Stimulated activated CD8-positive, alpha-beta memory T cell treated with anti-CD3 and anti-CD28 coated beads, Interleukin-4, amount 100 ng/mL, for 4 hours (primary cell): ENCODE measurements around the gene GFRA1.

ENCODE experiments used
- DNase-seq, 2 donors: peaks; one replicate each; pipeline ENCODE4 v3.0.0-alpha.2; 2020; ENCODE audit warnings: low read depth in 2 of 2, low spot score in 1 of 2

GFRA1 gene

DNA sequence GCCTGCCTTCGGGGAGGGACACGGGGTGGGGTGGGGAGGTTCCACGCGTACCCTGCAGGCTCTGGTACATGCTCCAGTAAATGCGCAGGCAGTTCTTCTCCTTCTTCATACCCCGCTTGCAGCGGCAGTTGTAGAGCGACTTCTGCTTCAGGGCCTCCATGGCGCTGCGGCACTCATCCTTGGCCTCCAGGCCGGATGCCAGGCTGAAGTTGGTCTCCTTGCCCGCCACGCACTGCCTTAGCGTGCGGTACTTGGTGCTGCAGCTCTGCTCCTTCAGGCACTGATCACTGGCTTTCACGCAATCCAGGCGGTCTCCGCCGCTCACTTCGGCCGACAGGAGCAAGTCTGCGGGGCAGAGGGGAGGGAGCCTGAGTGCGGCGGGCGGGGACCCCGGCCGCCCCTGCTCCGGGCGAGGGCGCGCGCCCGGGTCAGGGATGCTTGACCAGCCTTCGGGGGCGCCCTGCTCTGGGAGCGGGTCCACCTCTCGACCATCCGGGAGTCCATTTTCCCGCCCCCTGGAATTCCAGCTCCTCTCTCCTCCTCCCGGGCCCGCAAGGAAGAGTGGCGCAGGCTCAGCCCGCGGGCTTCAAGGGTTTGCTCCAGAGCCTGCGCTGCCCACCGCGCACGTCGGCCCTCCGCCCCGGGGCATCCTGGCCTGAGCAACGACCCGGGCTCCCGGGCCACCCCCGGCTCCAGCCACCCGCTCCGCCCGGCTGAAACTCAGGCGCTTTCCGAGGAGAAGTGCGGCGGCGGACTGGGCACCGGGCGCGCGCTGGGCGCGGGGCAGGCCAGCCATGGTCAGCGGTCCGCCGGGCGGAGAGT, 2.0 kb downstream of the GFRA1 start:
- DNase-seq = no peak

DNA sequence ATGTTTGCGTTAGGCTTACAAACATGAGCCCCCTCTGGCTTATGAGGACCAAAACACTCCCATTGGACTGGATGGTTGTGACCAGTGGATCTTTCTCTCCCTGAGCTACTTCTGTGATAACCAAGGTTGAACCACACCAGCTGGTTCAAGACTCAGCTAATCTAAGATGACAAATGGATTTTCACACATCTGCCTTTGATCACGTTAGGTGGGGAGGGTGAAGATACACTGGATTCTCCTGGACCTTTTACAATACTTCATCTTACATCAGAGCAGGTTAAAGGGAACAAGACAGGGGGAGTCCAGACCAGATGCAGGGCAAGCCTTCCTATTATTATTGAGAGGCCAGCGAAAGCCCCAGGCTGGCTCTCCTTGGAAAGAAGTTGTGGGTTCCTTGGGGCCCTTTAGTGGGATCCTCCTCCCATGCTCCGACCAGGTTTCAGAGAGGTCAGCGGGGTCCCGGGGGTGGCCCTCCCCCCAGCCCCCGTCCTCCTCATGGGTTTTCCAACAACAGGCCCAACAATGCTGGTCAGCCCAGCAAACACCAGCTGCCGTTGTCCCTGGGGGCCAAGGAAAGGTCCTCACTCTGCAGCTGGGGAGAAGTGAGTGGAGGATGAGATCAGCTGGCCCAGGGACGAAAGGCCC, 2.8 kb downstream of the GFRA1 start:
- DNase-seq = no peak

DNA sequence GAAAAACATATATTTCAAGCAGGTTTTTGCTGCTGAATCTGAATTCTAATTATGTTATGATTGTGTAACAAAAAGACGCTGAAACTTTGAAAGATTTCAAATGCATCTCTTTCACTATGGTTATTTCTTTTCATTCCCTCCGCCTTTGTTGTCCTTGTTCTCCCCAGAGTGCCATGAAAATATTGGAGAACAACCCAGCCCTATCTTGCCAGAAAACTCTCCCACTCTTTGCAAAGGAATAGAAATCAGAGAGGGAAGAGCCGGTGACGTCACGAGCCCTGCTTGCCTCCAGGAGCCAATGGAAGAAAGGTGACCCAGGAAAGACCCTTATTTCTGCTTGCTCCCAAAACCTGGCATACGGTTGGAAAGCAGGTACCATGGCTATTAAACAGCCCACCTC, 3.4 kb downstream of the GFRA1 start:
- DNase-seq = no peak

DNA sequence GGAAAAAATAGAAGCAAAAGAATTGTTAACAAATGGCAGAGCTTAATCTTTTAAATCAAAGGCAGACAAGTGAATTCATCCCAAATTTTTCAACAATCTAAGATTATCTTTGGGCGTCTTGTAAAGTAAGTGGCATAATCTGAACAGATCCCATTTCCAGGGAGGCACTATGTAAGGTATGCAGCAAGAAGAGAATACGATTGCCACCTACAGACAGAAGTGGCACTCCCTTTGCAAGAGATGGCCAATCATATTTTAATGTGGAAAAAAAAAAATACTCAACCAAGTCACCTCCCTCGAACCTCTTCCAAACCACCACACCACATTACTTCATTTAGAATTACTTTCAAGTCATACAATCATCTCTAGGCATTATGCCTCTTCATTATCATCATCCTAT, 4.0 kb downstream of the GFRA1 start:
- DNase-seq = no peak

DNA sequence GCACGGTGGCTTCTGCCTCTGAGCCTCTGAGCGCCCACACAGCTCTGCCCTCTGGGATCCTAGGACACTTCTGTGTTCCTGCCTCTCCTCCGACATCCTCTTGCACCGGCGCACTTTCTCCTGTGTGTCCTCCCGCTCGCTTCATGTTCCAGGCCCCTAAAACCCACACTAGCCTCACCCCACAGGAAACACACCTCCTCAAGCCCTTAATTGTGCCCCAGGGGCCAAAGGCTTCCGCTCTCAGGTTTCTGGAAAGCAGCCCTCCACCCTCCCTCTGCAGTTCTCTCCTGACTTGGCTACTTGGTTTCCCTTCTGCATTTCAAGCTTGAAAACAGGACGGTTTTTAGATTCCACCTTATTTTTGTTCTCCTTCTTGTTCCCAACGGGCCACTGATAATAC, 7.3 kb downstream of the GFRA1 start:
- DNase-seq = no peak

DNA sequence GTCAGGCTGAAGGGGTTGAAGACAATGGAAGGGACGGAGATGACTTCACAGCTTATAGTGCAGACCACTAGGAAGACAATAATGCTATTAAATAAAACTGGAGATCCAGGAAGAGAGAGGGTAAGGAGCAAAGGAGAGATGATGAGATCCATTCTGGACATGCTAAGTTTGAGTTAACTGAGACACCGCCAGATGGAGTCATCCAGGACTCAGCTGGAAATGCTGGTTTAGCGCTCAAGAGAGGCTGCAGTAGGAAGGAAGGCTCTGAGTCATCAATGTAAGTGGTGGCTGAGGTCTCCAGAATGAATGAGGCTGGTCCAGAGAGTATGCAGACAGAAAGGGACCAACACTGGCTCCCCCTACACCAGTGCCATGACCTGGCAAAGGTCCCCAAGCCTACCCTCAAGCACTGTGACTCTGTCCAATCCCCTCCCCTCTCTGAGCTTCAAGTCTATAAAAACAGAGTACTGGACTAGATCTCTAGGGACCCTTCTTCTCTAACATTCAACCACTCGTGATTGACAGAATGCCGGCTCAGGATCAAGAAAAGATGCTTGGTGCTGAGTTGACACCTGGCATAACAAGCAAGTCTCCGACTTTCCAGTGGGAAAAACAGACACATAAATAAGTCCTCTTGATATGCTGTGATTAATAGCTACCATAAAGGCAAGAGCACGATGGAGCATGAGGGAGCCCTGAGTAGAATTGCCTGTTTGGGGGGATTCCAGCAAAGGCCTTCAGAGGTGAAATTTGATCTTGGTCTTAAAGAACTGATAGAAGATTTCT, 8.9 kb downstream of the GFRA1 start:
- no peak for DNase-seq

DNA sequence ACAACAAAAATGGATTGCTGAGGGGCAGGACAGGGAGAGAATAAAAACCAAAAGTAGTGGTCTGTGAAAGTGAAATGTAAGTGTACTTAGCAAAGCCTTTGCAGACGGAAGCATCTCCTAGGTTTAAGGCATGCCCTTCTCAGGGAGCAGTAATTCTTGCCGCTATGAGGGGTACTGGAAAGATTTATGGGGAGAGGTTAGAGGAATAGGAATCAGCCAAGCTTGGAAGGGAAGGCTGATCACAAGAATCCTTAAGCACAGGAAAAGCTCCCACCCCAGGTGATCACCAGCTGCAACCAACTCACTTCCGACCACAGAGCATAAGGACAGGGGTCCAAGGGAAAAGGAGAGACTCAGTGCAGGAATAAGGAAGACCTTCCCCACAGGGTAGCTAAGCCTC, 10.3 kb downstream of the GFRA1 start:
- no peak for DNase-seq

DNA sequence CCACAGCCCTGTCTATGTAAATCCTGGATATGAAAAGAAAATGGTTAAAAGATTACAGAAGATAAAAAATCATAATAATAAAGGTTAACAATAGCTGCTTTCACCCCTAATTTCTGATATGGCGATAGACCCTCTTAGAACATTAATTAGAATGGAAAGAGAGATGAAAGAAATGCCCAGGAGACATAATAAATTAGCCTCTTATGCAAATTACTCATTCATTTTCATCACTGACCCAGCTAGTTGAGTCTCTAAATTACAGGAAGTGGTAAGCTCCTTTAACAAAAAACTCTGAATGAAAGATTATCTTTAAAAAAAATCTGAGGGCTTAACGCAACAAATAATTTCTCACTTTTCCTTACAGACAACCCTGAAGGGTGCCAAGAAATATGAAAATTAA, 12.4 kb downstream of the GFRA1 start:
- DNase-seq = no peak

DNA sequence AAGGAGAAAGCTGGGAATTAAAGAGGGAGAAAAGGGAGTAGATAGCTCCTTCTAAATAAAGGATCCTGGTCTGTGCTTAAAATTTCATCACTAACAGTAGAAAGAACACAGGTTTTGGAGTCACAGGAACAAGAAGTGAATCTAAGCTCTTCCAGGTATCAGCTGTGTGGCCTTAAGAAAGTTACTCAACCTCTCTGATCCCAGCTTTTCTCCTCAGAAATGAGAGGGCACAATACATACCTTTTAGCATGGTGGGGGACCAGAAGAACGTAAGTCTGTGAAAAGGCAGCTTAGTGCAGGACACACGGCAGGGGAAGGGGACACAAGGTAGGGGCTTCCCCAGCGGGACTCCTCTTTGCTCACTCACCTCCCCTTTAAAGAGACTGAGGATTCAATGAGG, 13.4 kb downstream of the GFRA1 start:
- DNase-seq = no peak

DNA sequence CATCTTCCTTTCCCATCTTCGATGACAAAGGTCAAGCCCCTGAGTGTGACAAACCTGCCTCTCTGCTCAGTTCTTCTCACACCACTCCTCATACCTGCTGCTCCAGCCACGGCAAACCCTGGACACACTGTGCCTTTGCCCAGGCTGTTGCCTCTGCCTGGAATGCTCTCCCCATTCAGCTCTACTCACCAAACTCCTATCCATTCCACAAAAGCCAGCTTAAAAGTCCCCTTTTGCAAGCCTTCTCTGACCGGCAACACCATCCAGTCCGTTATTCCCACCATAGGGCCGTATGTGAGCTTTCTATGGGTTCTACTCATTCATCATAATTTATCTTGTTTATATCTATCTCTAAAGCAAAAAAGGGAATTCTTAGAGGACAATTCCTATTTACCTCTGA, 15.2 kb downstream of the GFRA1 start:
- DNase-seq = no peak

DNA sequence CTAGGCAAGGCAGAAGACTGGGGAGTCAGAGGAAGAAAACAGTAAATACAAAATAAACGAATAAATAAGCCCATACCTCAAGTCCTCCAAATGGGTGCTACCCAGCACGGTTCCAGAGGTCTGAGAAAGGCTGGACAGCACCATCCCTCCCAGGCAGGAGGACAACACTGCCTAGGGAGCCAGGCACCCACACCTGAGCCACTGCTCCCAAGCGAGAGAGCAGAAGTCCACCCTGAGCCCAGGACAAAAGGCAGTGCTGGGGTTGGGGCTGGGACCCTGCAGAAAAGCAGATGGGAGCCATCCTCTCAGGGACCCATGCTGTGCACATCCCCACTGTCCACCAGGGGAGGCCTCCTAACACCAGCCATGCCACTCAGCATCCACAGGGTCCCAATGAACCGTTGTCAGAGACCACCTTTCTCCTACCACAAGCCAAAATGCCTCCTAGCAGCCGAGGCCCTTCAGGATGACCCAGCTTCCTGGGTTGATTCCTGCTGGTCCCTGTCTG, 16.2 kb downstream of the GFRA1 start:
- DNase-seq = no peak

DNA sequence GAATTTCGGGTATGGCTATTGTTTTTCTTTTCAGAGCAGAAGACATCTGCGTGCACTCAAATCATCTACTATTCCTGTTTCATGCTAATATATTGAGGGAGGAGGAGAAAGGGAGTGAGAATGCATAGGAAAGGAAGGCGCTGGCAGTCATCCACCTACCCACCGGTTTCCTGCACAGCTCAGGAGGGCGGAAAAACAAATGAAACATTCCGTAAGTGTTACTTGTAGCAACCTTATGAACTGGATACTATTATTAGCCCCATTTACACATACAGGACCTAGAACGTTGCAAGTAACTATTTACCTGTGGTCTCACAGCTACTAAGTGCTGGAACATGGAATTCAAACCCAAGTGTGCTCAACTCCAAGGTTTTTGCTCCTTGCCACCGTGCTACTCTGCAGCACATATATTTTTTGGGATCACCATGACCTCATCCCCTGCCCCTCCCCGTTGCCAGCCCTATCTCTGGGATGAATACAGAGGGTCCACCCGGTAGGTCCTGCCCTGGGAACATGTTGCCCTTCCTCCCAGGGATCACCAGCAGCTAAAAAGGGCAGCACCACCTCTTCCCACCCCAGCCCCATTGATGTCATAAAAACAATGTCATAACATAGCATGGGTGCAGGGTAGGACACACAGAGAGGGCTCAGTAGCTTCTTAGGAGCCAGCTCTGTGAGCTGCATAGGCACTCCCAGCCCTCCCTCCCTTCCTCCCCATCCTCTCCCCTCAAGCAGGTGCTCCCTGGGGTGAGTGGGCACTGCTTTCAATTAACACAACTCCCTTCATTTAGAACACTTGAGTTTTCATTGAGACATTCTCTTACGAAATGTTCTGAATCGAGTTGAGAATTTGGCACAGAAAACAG, 16.9 kb downstream of the GFRA1 start:
- no peak for DNase-seq

DNA sequence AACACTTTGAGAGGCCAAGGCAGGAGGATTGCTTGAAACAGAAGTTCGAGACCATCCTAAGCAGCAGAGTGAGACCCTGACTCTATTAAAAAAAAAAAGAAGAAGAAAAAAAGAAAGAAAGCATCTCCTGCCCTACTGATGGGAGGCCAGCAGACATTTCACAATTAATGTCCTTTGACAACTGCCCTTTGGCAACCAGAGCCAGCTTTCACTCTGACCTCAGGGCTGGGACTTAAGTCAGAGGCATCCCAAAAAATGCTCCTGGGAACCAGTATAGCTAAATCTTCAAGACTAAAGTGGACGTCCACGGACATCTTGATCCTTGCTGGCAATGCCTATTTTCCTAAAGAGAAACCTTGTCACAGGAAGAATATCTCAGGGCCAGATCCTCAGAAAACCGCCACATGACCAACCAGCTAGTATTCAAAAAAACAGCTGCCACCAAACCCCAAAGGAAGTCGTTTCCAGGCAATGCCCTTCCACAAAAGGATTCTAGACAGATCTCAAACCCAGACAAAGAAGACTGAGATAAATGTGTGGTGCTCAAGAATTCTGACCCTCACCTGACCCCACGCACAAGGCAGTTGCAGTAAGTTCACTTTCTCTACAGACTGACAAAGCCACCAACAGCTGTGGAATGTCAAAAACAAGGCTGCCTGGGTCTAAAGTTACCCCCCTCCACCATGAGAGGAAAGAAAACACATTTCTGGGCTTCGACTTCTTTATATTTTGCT, 18.4 kb downstream of the GFRA1 start:
- no peak for DNase-seq

DNA sequence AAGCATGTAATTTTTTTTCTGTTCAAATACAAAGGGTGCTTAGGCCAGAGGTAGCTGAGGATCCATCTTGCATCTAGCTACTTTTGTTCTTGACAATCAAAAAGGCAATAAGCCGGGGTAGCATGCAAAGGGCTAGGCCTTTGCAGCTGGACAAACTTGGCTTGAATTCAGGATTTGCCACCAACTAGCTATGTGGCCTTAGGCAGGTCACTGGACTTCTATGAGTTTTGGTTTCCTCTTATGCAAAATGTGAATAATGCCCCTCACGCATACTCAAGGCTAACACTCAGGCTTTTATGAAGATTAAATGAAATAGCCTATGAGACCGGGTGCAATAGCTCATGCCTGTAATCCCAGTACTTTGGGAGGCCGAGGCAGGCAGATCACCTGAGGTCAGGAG, 19.3 kb downstream of the GFRA1 start:
- DNase-seq = no peak

DNA sequence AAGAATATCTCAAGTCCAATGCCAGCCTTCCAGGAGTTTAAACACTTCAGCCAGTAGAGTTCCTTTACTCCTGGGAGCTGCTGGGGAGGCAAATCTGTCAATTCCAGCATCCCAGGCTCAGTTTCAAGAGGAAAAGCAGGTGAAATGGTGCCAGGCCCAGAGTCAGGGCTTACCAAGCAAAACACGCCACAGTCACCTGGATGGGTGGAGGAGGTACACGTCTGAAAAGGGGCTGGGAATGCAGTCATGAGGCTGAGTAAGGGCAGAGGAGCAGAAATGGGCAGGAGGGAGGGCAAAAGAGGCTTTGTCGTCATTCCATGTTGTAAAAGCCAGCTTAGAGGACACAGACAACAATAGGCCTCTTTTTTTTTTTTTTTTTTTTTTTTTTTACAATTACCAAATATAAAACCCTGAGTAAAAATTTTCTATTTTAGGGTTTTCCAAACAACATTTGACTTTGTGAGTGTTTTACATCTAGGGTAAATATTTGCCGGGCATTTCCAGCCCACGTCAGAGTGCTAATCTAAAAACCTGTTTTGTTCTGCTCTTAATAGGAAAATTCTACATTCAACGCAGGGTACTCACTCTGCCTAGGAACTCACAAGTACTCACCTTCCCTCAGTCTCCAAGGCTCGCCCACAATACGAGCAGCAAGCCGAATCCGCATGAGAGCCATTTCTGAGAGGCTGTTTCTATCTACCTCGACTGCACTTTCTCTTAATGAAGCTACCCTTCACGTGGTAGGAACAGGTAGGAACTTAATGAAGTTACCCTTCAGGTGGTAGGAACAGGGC, 21.2 kb downstream of the GFRA1 start:
- DNase-seq = no peak

DNA sequence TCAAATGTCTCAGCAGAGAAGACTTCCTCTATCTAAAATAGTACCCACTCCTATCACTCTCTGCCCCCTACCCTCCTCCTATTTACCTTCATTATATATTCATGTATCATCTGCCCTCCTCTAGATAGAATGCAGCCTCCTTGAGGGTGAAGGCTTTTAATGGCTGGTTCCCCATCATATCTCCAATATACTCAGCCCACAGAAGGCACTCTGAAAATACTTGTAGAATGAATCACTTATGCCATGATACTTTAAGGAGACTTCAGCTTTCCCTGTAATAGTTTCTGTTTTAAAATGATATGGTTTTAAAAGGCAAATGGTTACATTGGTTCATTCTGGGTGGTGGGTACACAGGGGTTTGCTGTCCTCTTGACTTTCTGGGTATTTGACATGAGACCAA, 25.3 kb downstream of the GFRA1 start:
- no peak for DNase-seq

DNA sequence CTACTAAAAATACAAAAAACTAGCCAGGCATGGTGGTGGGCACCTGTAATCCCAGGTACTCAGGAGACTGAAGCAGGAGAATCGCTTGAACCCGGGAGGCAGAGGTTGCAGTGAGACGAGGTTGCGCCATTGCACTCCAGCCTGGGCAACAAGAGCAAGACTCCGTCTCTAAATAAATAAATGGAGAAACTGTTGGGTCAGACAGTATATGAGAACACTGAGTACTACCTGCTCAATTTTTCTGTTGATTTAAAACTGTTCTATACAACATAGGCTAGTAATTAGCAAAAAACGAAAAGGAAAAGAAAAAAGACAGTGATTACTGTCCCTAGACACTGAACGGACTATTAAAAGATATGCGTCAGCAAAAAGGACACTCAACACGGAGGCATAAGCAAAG, 26.7 kb downstream of the GFRA1 start:
- DNase-seq = no peak

DNA sequence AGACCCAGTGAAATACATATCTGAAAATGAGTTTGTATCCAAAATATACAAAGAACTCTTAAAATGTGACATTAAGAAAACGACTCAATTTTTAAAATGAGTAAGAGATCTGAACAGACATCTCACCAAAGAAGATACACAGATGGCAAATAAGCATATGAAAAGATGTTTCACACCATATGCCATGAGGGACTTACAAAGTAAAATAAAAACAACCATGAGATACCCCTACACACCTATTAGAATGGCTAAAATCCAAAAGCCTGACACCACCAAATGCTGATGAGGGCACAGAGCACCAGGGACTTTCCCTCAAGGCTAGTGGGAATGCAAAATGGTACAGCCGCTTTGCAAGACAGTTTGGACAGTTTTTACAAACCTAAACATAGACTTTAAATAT, 27.9 kb downstream of the GFRA1 start:
- no peak for DNase-seq

DNA sequence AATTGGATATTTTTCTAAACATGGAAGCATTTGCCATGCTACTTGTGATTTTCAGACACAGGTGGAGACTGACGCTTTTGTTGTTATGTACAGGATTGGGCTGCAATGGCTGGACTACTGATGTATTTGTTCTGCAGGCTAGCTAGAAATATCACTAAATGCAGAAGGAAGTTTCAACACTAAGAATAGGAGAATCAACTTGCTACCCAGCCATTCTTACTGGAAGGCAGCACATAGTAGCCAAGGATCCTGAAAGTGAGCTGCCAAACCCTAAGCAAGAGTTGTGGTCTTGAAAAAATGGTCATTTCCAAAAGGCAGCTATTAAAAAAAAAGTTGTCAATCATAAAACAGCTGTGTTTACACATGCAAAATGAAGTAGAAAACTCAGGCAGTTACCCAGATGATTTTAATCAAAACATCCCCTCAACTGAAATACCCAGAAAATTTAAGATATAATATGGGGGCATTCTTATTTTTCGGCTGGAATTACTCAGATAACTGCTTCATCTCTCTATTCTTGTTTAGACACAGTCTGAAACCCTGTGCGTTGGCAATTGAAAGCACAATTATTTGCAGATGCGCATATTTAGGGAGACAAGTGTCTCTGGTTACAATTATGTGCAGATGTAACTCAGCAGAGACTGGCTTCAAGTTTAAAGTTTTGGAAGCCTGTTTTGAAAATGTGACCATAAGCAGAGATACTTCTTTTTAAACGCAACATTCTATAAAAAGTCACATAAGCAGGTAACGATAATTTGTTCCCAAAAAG, 31.2 kb downstream of the GFRA1 start:
- DNase-seq = no peak
